ENCODE data around the gene VPS16. TPM values are rescaled to one million over a fixed set of nuclear protein-coding genes. Genes with fewer than 3 reads are reported as not detected.
A peak's percentile ranks its signal among the peaks of the same experiment; 100 is the strongest.

VPS16 gene
- total and polyA plus RNA-seq, 2 of the 13 experiments (the other 11 are each of a cell fraction or from before 2014, with no cell fraction given) = 34.2 to 35.4 TPM

GRCh38 chr20:2872459-2873009 is 32.0 kb downstream of the VPS16 start (continued):
- no peak for TF ChIP-seq ZHX1 (CRISPR knock-in tag; IDR thresholded peaks at IDR 0.05; ENCODE audit: low read depth)
- 0 out of 2 replicates have a peak, but pooled peaks have one; percentile 12 for TF ChIP-seq ZMYM4 (CRISPR knock-in tag; IDR thresholded peaks at IDR 0.05)
- TF ChIP-seq ZNF577 (CRISPR knock-in tag; IDR thresholded peaks at IDR 0.05; ENCODE audit: borderline replicate concordance, low read depth) = no peak
- TF ChIP-seq SMC3 (IDR thresholded peaks at IDR 0.05; ENCODE audit: low read length) = no peak; the same call in 1 of the 2 replicates
- TF ChIP-seq MIER2 (CRISPR knock-in tag; IDR thresholded peaks at IDR 0.05) = no peak
- no peak for TF ChIP-seq MAZ (IDR thresholded peaks at IDR 0.05; ENCODE audit: borderline replicate concordance, low read depth, low read length)
- TF ChIP-seq MAZ (CRISPR knock-in tag; IDR thresholded peaks at IDR 0.05; ENCODE audit: low read depth) = no peak; the same call in none of the 2 replicates
- TF ChIP-seq KLF16 (CRISPR knock-in tag; IDR thresholded peaks at IDR 0.05) = peak; percentile 43 to 78; a peak in 1 of 4 replicates
- TF ChIP-seq ZBTB37 (CRISPR knock-in tag; IDR thresholded peaks at IDR 0.05) = peak; percentile 94
- TF ChIP-seq XRCC5 (optimal IDR thresholded peaks at IDR 0.05; ENCODE audit: low read length) = peak; percentile 38
- TF ChIP-seq ZNF10 (CRISPR knock-in tag; IDR thresholded peaks at IDR 0.05; ENCODE audit: borderline replicate concordance, low read depth) = no peak
- no peak for TF ChIP-seq ZMAT5 (CRISPR knock-in tag; IDR thresholded peaks at IDR 0.05; ENCODE audit: borderline replicate concordance, low read depth)
- peak; percentile 48; the same call in 1 of the 2 replicates for TF ChIP-seq MED1 (CRISPR knock-in tag; IDR thresholded peaks at IDR 0.05)
- TF ChIP-seq DRAP1 (CRISPR knock-in tag; IDR thresholded peaks at IDR 0.05) = no peak
- TF ChIP-seq MATR3 (CRISPR knock-in tag; IDR thresholded peaks at IDR 0.05) = no peak
- TF ChIP-seq ARID2 (CRISPR knock-in tag; IDR thresholded peaks at IDR 0.05; ENCODE audit: borderline replicate concordance) = peak; percentile 77; the same call in 1 of the 2 replicates
- peak; percentile 68 for TF ChIP-seq ZBTB14 (CRISPR knock-in tag; IDR thresholded peaks at IDR 0.05)
- no peak for TF ChIP-seq NFIC (IDR thresholded peaks at IDR 0.05; ENCODE audit: low read length)
- TF ChIP-seq PHF5A (CRISPR knock-in tag; IDR thresholded peaks at IDR 0.05; ENCODE audit: low read depth, unreplicated experiment) = no peak
- TF ChIP-seq ZNF263 (CRISPR knock-in tag; IDR thresholded peaks at IDR 0.05) = no peak; the same call in 1 of the 2 replicates
- TF ChIP-seq ZNF589 (CRISPR knock-in tag; conservative IDR thresholded peaks at IDR 0.05) = peak; percentile 86
- no peak for TF ChIP-seq HOXA7 (CRISPR knock-in tag; IDR thresholded peaks at IDR 0.05)
- TF ChIP-seq KDM5A (IDR thresholded peaks at IDR 0.05; ENCODE audit: borderline replicate concordance, low read length) = no peak
- 0 out of 2 replicates have a peak, but pooled peaks have one; percentile 43 for TF ChIP-seq GFI1 (CRISPR knock-in tag; IDR thresholded peaks at IDR 0.05; ENCODE audit: borderline replicate concordance)
- TF ChIP-seq NFIB (CRISPR knock-in tag; IDR thresholded peaks at IDR 0.05; ENCODE audit: borderline replicate concordance) = no peak

Data from HepG2 (cell line).